AG04449 (cell line): ENCODE data around the gene MAG.

ENCODE experiments used
- CTCF ChIA-PET: fragments of 350-600 bp; formaldehyde crosslinking; extraction: SDS; loops from one replicate; lab custom pipeline; 2021; ENCODE audit warnings: antibody characterized with exemption; lab: Yijun Ruan, JAX
- POLR2A ChIA-PET: fragments of 400-600, 350-600 bp; formaldehyde crosslinking; extraction: SDS; loops from one replicate; lab custom pipeline; 2020; ENCODE audit warnings: antibody characterized with exemption, inconsistent platforms; lab: Yijun Ruan, JAX
- DNase-seq: peaks from one replicate; pipeline ENCODE4 v3.0.0-alpha.2; 2010; ENCODE audit warnings: low read depth, low spot score
- H3K4me3 ChIP-seq: 2 replicates; pipeline ENCODE4 v1.5.1; 2011; ENCODE audit warnings: low read depth, mild to moderate bottlenecking, control low read depth, low read length
- CTCF ChIP-seq: IDR thresholded peaks from one replicate; pipeline ENCODE4 v1.5.1; 2011; ENCODE audit warnings: mild to moderate bottlenecking, moderate library complexity, low read length, control low read depth, inconsistent platforms; ENCODE audit not compliant: insufficient read depth; ENCODE audit errors: missing control alignments

Gene MAG

GRCh38 chr19:35249848-35250711, 41.9 kb upstream of the MAG start:
- POLR2A ChIA-PET, result no interaction called here
- no peak overlapping the region for H3K4me3 ChIP-seq
- TF ChIP-seq CTCF, result no peak
- CTCF ChIA-PET, result no interaction called here
- DNase-seq, result no peak

GRCh38 chr19:35251456-35251855, 40.5 kb upstream of the MAG start:
- CTCF ChIA-PET, result no interaction called here
- POLR2A ChIA-PET, result no interaction called here

GRCh38 chr19:35253316-35254286, 38.4 kb upstream of the MAG start:
- ChIA-PET POLR2A (no interaction called here), CTCF (interaction anchor here (1.5 kb wide), 1 partner anchor 187 kb away, joined by 3 read pairs; no protein-coding TSS in a partner anchor)
- no peak overlapping the region for H3K4me3 ChIP-seq
- DNase-seq, result no peak
- no peak for TF ChIP-seq CTCF

More at GRCh38 chr19:35251456-35251855, 40.5 kb upstream of the MAG start:
- H3K4me3 ChIP-seq, result no peak overlapping the region
- no peak for DNase-seq
- no peak for TF ChIP-seq CTCF

- POLR2A ChIA-PET, result no interaction called here
- CTCF ChIA-PET, result no interaction called here
- no peak for TF ChIP-seq CTCF
- H3K4me3 ChIP-seq, result no peak overlapping the region
- no peak for DNase-seq
Observed at GRCh38 chr19:35254341-35255297, 37.3 kb upstream of the MAG start.

GRCh38 chr19:35256566-35256965, 35.4 kb upstream of the MAG start:
- no peak overlapping the region for H3K4me3 ChIP-seq
- TF ChIP-seq CTCF, result no peak
- ChIA-PET CTCF (no interaction called here), POLR2A (no interaction called here)
- no peak for DNase-seq
